T-helper 2 cell treated with Interferon-gamma antibody and Interleukin-4, amounts not matched to agents 5 μg/mL and 100 μg/mL, for 36 hours (primary cell): ENCODE results near the gene FAAP100.

ENCODE experiments used
- DNase-seq: peaks from one replicate; pipeline ENCODE4 v3.0.0; 2021; ENCODE audit warnings: low spot score
- H3K27ac Mint-ChIP-seq: one replicate; pipeline ENCODE4 v1.8.0; 2021; ENCODE audit warnings: mild to moderate bottlenecking, mixed read lengths
- H3K27me3 Mint-ChIP-seq: one replicate; pipeline ENCODE4 v1.8.0; 2021; ENCODE audit warnings: low read depth, mixed read lengths
- H3K36me3 Mint-ChIP-seq: one replicate; pipeline ENCODE4 v1.8.0; 2021; ENCODE audit warnings: low read depth, mixed read lengths
- H3K4me1 Mint-ChIP-seq: one replicate; pipeline ENCODE4 v1.8.0; 2021; ENCODE audit warnings: low read depth, mixed read lengths
- H3K4me3 Mint-ChIP-seq: one replicate; pipeline ENCODE4 v1.8.0; 2022; ENCODE audit warnings: mild to moderate bottlenecking, moderate library complexity, mixed read lengths
- H3K9me3 Mint-ChIP-seq: one replicate; pipeline ENCODE4 v1.8.0; 2021; ENCODE audit warnings: mixed read lengths

The FAAP100 gene

GRCh38 chr17:81580481-81580880, 28.3 kb upstream of the FAAP100 start:
- Mint-ChIP-seq H3K4me3 (no peak overlapping the region), H3K27me3 (no peaks in the 10 kb centered on the region), H3K9me3 (no peaks in the 10 kb centered on the region), H3K36me3 (peaks cover 32% of the 10 kb centered on the region), H3K4me1 (peaks cover 2% of the 10 kb centered on the region), H3K27ac (peak overlapping the region; percentile 66)
- no peak for DNase-seq

DNA sequence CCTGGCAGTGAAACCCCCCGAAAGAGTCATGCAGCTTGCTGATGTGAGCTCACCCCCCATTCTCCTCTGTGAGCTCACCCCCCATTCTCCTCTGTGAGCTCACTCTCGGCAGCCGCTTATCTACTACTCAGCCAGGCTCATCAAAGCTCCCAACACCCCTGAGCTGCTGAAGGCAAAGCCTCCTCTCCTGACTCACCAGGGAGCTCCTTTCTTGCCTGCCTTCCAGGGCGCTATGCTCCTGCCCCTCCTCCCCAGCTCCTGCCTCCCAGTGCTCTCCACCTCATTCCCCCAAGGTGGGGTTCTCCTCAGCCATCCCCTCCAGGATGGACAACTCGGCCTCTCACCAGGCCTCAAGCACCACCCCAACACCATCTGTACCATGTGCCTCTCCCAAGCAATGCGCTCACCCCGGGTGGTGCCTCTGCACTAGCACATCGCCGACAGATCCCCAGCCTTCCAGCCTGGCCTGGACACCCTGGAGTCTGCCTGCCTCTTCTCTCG, 27.7 kb upstream of the FAAP100 start:
- H3K9me3 Mint-ChIP-seq: no peaks in the 10 kb centered on the region
- peaks cover 27% of the 10 kb centered on the region for H3K36me3 Mint-ChIP-seq
- no peaks in the 10 kb centered on the region for H3K27me3 Mint-ChIP-seq
- peaks cover 2% of the 10 kb centered on the region for H3K4me1 Mint-ChIP-seq
- no peak for DNase-seq
- no peak overlapping the region for H3K4me3 Mint-ChIP-seq
- H3K27ac Mint-ChIP-seq: peak overlapping the region; percentile 60

DNA sequence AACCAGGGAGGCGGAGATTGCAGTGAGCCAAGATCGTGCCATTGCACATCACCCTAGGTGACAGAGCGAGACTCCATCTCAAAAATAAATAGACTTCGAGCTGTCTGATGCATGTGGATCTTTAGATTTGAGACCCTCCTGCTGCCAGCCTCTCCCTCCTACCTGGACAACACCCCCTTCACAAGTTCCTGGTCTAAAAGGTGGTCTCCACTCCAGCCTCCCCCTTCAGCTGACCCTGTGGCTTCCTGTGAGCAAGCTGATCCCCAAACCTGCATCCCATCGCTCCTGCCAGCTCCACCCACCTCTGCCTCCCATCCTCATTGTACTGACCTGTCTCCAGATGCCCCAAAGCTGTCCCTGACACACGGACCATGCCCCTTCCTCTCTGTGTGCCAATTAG, 27.1 kb upstream of the FAAP100 start:
- H3K4me1 Mint-ChIP-seq: peaks cover 2% of the 10 kb centered on the region
- H3K27me3 Mint-ChIP-seq: no peaks in the 10 kb centered on the region
- DNase-seq: no peak
- peaks cover 28% of the 10 kb centered on the region for H3K36me3 Mint-ChIP-seq
- H3K9me3 Mint-ChIP-seq: no peaks in the 10 kb centered on the region
- H3K27ac Mint-ChIP-seq: no peak overlapping the region
- no peak overlapping the region for H3K4me3 Mint-ChIP-seq

DNA sequence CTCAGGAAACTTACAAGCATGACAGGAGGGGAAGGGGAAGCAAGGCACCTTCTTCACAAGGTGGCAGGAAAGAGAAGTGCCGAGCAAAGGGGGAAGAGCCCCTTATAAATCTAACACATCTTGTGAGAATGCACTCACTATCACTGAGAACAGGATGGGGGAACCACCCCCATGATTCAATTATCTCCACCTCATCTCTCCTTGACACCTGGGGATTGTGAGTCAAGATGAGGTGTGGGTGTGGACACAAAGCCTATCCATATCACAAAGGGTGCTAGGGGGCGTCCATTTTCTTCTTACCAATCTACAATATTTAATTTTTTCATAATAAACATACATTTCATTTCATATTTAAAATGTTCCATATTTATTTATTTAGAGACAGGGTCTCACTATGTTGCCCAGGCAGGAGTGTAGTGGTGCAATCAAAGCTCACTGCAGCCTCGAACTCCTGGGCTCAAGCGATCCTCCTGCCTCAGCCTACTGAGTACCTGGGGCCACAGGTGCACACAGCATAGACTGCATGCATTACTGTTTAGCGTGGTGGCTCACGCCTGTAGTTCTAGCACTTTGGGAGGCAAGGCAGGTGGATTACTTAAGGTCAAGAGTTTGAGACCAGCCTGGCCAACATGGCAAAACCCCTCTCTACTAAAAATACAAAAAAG, 26.5 kb upstream of the FAAP100 start:
- no peak overlapping the region for H3K27ac Mint-ChIP-seq
- DNase-seq: no peak

DNA sequence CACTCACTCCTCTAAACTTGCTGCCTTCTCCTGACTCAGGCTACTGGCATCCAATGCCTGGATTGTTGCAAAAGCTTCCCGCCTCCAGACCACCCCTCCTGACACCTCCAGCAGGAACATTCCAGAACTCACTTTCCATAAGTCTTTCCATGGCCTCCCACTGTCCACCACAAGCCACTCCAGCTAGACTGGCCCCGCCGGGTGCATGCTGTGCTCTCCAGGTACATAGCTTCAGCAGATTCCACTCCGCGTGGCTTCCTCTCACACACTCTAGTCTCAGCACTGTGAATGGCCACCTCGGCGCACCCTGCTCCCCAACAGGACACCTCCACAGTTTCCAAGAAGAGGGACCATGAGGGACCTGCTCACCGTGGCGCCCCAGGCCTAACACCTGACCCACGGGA, 25.9 kb upstream of the FAAP100 start:
- Mint-ChIP-seq H3K4me3 (no peak overlapping the region), H3K36me3 (peaks cover 24% of the 10 kb centered on the region), H3K4me1 (peaks cover 2% of the 10 kb centered on the region), H3K9me3 (no peaks in the 10 kb centered on the region), H3K27ac (no peak overlapping the region), H3K27me3 (no peaks in the 10 kb centered on the region)
- no peak for DNase-seq

More for the DNA sequence above, 26.5 kb upstream of the FAAP100 start:
- Mint-ChIP-seq H3K4me3 (no peak overlapping the region), H3K9me3 (no peaks in the 10 kb centered on the region), H3K36me3 (peaks cover 27% of the 10 kb centered on the region), H3K4me1 (peaks cover 2% of the 10 kb centered on the region), H3K27me3 (no peaks in the 10 kb centered on the region)

- Mint-ChIP-seq H3K4me3 (no peak overlapping the region), H3K36me3 (peaks cover 27% of the 10 kb centered on the region), H3K4me1 (peaks cover 2% of the 10 kb centered on the region), H3K9me3 (no peaks in the 10 kb centered on the region), H3K27me3 (no peaks in the 10 kb centered on the region), H3K27ac (peak overlapping the region; percentile 5)
- DNase-seq: no peak
Measured at GRCh38 chr17:81577278-81578000, 25.3 kb upstream of the FAAP100 start.

- DNase-seq: no peak
- no peak overlapping the region for H3K4me3 Mint-ChIP-seq
- peaks cover 27% of the 10 kb centered on the region for H3K36me3 Mint-ChIP-seq
- peaks cover 2% of the 10 kb centered on the region for H3K4me1 Mint-ChIP-seq
- H3K27ac Mint-ChIP-seq: no peak overlapping the region
- H3K9me3 Mint-ChIP-seq: no peaks in the 10 kb centered on the region
- H3K27me3 Mint-ChIP-seq: no peaks in the 10 kb centered on the region
Measured at GRCh38 chr17:81576621-81577277, 24.6 kb upstream of the FAAP100 start.

GRCh38 chr17:81575836-81576235, 23.7 kb upstream of the FAAP100 start:
- no peak for DNase-seq
- Mint-ChIP-seq H3K4me1 (peaks cover 2% of the 10 kb centered on the region), H3K36me3 (peaks cover 28% of the 10 kb centered on the region), H3K9me3 (no peaks in the 10 kb centered on the region), H3K4me3 (no peak overlapping the region), H3K27me3 (no peaks in the 10 kb centered on the region), H3K27ac (no peak overlapping the region)

DNA sequence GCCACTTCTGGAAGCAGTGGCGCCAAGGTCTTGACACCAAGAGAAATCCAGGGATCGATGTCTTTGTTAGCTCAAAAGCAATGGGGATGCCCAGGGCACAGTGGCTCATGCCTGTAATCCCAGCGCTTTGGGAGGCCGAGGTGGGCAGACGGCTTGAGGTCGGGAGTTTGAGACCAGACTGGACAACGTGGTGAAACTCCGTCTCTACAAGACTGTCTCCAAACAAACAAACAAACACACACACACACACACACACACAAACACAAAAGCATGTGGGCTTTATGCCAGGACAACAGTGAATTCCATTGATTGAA, 22.4 kb upstream of the FAAP100 start:
- no peak overlapping the region for H3K27ac Mint-ChIP-seq
- H3K27me3 Mint-ChIP-seq: no peaks in the 10 kb centered on the region
- no peaks in the 10 kb centered on the region for H3K4me1 Mint-ChIP-seq
- peaks cover 28% of the 10 kb centered on the region for H3K36me3 Mint-ChIP-seq
- no peak overlapping the region for H3K4me3 Mint-ChIP-seq
- no peaks in the 10 kb centered on the region for H3K9me3 Mint-ChIP-seq
- DNase-seq: no peak

DNA sequence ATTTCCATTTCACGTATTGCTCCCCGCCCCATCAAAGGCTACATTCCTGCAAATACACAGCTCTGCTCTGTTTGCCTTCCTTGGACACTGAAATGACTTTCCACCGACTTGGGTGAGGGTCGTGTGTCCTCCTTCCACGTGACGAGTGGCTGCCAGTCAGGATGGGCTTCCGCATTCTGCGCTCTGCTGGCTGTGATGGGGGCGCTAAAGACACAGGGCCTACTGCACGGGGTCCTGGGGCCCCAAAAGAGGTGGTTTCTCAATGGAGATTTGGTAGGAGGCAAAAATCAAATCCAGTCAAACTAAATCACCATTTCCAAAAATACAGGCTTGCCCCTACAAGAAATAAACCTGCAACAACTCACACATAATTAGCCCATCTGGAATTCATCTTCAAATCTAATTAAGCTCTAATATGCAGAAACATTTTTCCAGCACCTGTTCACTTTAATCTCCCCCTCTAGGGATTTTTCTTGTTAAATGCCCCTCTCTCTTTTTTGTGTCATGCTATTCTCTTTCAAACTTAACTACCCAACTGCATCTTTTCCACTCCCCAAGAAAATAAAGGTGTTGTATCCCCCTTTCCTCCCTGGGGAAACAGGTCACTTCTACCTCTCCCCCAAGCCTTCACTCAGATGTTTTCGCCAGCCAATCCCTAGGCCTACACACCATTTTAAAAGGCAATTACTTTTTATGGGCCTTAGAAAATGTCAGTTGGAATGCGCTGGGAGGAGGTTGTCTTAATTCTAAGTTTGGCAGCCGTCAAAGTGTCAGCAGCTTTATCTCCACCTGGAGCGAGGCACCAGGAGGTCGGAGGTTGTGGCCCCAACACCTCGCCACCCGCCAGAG, 21.9 kb upstream of the FAAP100 start:
- DNase-seq: no peak
- no peaks in the 10 kb centered on the region for H3K27me3 Mint-ChIP-seq
- no peak overlapping the region for H3K4me3 Mint-ChIP-seq
- H3K36me3 Mint-ChIP-seq: peaks cover 27% of the 10 kb centered on the region
- H3K9me3 Mint-ChIP-seq: no peaks in the 10 kb centered on the region
- H3K27ac Mint-ChIP-seq: no peak overlapping the region
- no peaks in the 10 kb centered on the region for H3K4me1 Mint-ChIP-seq

DNA sequence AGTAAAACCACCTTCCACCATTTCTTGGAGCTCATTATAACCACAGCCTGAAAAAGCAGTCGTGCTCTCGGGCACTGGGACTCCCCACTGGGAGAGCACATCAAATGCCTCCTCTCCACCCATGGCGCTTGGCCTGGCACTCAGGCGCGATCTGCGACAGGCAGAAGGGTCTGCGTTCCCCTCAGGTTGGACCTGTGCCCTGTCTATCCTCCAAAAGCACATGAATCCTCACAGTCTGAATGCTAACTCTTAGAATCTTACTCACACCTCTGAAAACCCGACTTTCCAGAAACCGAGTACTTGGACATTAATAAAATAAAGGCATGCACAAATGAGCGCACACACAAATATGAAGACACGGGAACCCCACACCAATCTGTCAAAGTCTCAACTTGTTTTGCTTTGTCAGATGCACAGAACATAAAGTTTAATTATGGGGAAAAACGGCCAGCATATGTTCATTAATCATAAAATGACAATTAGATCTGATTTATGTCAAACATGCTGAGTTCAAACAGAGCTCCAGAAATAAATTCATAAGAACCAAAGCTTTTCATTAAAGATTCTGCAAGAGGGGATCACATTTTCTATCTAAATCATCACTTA, 20.5 kb upstream of the FAAP100 start:
- Mint-ChIP-seq H3K27ac (no peak overlapping the region), H3K36me3 (peaks cover 31% of the 10 kb centered on the region), H3K27me3 (no peaks in the 10 kb centered on the region), H3K4me1 (no peaks in the 10 kb centered on the region), H3K9me3 (no peaks in the 10 kb centered on the region), H3K4me3 (no peak overlapping the region)
- DNase-seq: no peak

GRCh38 chr17:81570964-81571363, 18.8 kb upstream of the FAAP100 start:
- no peak for DNase-seq
- Mint-ChIP-seq H3K36me3 (peaks cover 35% of the 10 kb centered on the region), H3K27ac (no peak overlapping the region), H3K27me3 (no peaks in the 10 kb centered on the region), H3K4me3 (no peak overlapping the region), H3K9me3 (no peaks in the 10 kb centered on the region), H3K4me1 (no peaks in the 10 kb centered on the region)

DNA sequence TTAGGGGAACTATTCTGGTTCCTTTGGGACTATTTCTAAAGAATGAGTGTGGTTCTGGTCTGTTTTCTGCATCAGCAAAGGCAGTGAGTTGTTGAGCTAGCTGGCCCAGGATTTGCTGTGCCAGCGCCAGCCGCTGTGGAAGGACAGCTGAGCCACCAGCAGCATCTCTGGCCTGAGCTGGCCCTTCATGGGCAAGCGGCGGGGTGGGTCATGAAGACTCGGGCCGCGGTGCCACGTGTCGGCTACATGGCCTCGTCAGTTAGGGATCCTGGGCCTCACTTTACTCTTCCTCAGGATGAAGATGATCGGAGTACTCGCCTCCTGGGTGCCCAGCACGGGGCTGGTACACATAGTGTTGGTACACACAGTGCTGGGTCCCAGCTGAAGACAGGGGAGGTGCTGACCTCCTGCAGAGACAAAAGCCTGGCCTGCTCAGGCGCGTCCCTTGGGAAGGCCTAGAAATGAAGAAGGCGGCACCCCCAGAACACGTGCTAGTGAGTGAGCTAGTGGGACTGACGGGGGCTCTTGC, 17.9 kb upstream of the FAAP100 start:
- Mint-ChIP-seq H3K27me3 (no peaks in the 10 kb centered on the region), H3K4me1 (no peaks in the 10 kb centered on the region), H3K4me3 (no peak overlapping the region), H3K27ac (no peak overlapping the region), H3K36me3 (peaks cover 42% of the 10 kb centered on the region), H3K9me3 (no peaks in the 10 kb centered on the region)
- DNase-seq: no peak
